GM23338 (cell line): ENCODE data around the gene TRAM2. TPM values are rescaled to one million over a fixed set of nuclear protein-coding genes. Genes with fewer than 3 reads are reported as not detected.

Experiments
- ATAC-seq: fragments of 200-7000 bp; cut with Tn5 transposase; 3 replicates; pipeline ENCODE4 v1.9.1; 2020
- DNase-seq: peaks from one replicate; pipeline ENCODE4 v3.0.0-alpha.2; 2015; ENCODE audit warnings: low spot score
- H2AFZ ChIP-seq: fragments of 200-600 bp; sonication (generic); 2 replicates; pipeline ENCODE4 v1.8.0; 2016; ENCODE audit warnings: antibody characterized with exemption, mild to moderate bottlenecking, moderate library complexity
- H3F3A ChIP-seq: fragments of 200-600 bp; sonication (generic); replicated peaks from 2 replicates; pipeline ENCODE4 v1.8.0; 2017; ENCODE audit warnings: antibody characterized with exemption, mixed run types, low read depth
- H3K27ac ChIP-seq: fragments of 200-600 bp; sonication (generic); 2 replicates; pipeline ENCODE4 v1.6.1; 2016; ENCODE audit warnings: low read depth
- H3K27me3 ChIP-seq: fragments of 200-600 bp; sonication (generic); 2 replicates; pipeline ENCODE4 v1.8.0; 2016; ENCODE audit warnings: mild to moderate bottlenecking, mixed run types, moderate library complexity; ENCODE audit not compliant: insufficient read depth
- H3K36me3 ChIP-seq: fragments of 200-600 bp; sonication (generic); 2 replicates; pipeline ENCODE4 v1.8.0; 2016; ENCODE audit warnings: mild to moderate bottlenecking; ENCODE audit not compliant: insufficient read depth
- H3K4me1 ChIP-seq: fragments of 200-600 bp; sonication (generic); 2 replicates; pipeline ENCODE4 v1.8.0; 2016; ENCODE audit warnings: mild to moderate bottlenecking, moderate library complexity; ENCODE audit not compliant: insufficient read depth
- H3K4me2 ChIP-seq: fragments of 200-600 bp; sonication (generic); 2 replicates; pipeline ENCODE4 v1.7.1; 2017; ENCODE audit warnings: mixed run types
- H3K4me3 ChIP-seq: fragments of 200-600 bp; sonication (generic); 2 replicates; pipeline ENCODE4 v1.6.1; 2016; ENCODE audit warnings: mixed run types
- H3K79me2 ChIP-seq: fragments of 200-600 bp; sonication (generic); replicated peaks from 2 replicates; pipeline ENCODE4 v1.8.0; 2017; ENCODE audit warnings: mild to moderate bottlenecking; ENCODE audit not compliant: insufficient read depth
- H3K9me2 ChIP-seq: fragments of 200-600 bp; sonication (generic); 2 replicates; pipeline ENCODE4 v1.8.0; 2017; ENCODE audit not compliant: insufficient read depth
- H4K20me1 ChIP-seq: fragments of 200-600 bp; sonication (generic); replicated peaks from 2 replicates; pipeline ENCODE4 v1.8.0; 2017; ENCODE audit warnings: mild to moderate bottlenecking; ENCODE audit not compliant: insufficient read depth
- H3K27ac Mint-ChIP-seq: 2 replicates; pipeline ENCODE4 v1.8.0; 2020; ENCODE audit warnings: inconsistent platforms, mild to moderate bottlenecking, moderate library complexity, mixed read lengths
- H3K27me3 Mint-ChIP-seq: 3 replicates; pipeline ENCODE4 v1.8.0; 2022; ENCODE audit warnings: low read depth, mild to moderate bottlenecking, moderate library complexity, mixed read lengths, inconsistent platforms; ENCODE audit not compliant: insufficient read depth, poor library complexity
- H3K36me3 Mint-ChIP-seq: 3 replicates; pipeline ENCODE4 v1.8.0; 2021; ENCODE audit warnings: low read depth, mild to moderate bottlenecking, inconsistent platforms, moderate library complexity, mixed read lengths
- H3K4me1 Mint-ChIP-seq: 3 replicates; pipeline ENCODE4 v1.8.0; 2020; ENCODE audit warnings: mild to moderate bottlenecking, inconsistent platforms, mixed read lengths
- H3K4me3 Mint-ChIP-seq: 3 replicates; pipeline ENCODE4 v1.8.0; 2021; ENCODE audit warnings: moderate library complexity, mild to moderate bottlenecking, inconsistent platforms, mixed read lengths
- H3K9me3 Mint-ChIP-seq: 3 replicates; pipeline ENCODE4 v1.8.0; 2020; ENCODE audit warnings: moderate library complexity, mild to moderate bottlenecking, inconsistent platforms, mixed read lengths
- CREB1 ChIP-seq: fragments of 250-450 bp; sonication (Bioruptor Pico); IDR thresholded peaks from 2 replicates; pipeline ENCODE4 v1.5.0; 2020; ENCODE audit warnings: low read depth, mild to moderate bottlenecking, moderate library complexity
- ETS1 ChIP-seq: IDR thresholded peaks from 2 replicates; pipeline ENCODE4 v1.6.1; 2016; ENCODE audit warnings: antibody characterized with exemption
- EZH2 ChIP-seq: fragments of 200-600 bp; sonication (generic); IDR thresholded peaks from one replicate; pipeline ENCODE4 v1.8.0; 2017; ENCODE audit warnings: antibody characterized with exemption, mild to moderate bottlenecking, low read depth; ENCODE audit not compliant: unreplicated experiment
- EZH2phosphoT487 ChIP-seq: fragments of 200-600 bp; sonication (generic); IDR thresholded peaks from one replicate; pipeline ENCODE4 v1.8.1; 2018; ENCODE audit warnings: antibody characterized with exemption; ENCODE audit not compliant: unreplicated experiment
- JUNB ChIP-seq: IDR thresholded peaks from one replicate; pipeline ENCODE4 v1.6.1; 2016; ENCODE audit warnings: antibody characterized with exemption; ENCODE audit not compliant: unreplicated experiment
- NANOG ChIP-seq: IDR thresholded peaks from 2 replicates; pipeline ENCODE4 v1.6.1; 2016; ENCODE audit warnings: antibody characterized with exemption, borderline replicate concordance
- POLR2AphosphoS5 ChIP-seq: IDR thresholded peaks from 2 replicates; pipeline ENCODE4 v1.6.1; 2016; ENCODE audit warnings: antibody characterized with exemption, low read depth
- STAT1 ChIP-seq: IDR thresholded peaks from one replicate; pipeline ENCODE4 v1.6.1; 2016; ENCODE audit warnings: antibody characterized with exemption; ENCODE audit not compliant: unreplicated experiment
- ZNF114 ChIP-seq: fragments of 250-450 bp; sonication (Bioruptor Pico); IDR thresholded peaks from 2 replicates; pipeline ENCODE4 v1.5.0; 2020; ENCODE audit warnings: mild to moderate bottlenecking, moderate library complexity
- ZNF331 ChIP-seq: fragments of 250-450 bp; sonication (Bioruptor Pico); IDR thresholded peaks from 2 replicates; pipeline ENCODE4 v1.5.0; 2020; ENCODE audit warnings: low read depth, mild to moderate bottlenecking, moderate library complexity
- ZNF462 ChIP-seq: fragments of 250-450 bp; sonication (Bioruptor Pico); IDR thresholded peaks from 2 replicates; pipeline ENCODE4 v1.5.0; 2020; ENCODE audit warnings: mild to moderate bottlenecking, moderate library complexity
- polyA plus RNA-seq: library from polyadenylated mRNA; unstranded; fragments of >200 nt; fragmentation: Nextera tagmentation; extraction: Ambion mirVana; gene quantifications from 2 replicates; pipeline ENCODE4 v1.2.1, GENCODE V29; 2016
- total RNA-seq: library from RNA; depleted of rRNA; stranded (reverse); fragments of >200 nt; shearing (Covaris generic); gene quantifications from 2 replicates; pipeline ENCODE4 v1.2.3, GENCODE V29; 2014
- TF ChIP-seq, protein P1 (sequence below): IDR thresholded peaks from one replicate; pipeline ENCODE4 v1.6.1; 2018; ENCODE audit warnings: antibody characterized with exemption; ENCODE audit not compliant: unreplicated experiment

TRAM2 gene
- total and polyA plus RNA-seq, 2 experiments from 2014 or later: 4.0 to 14.0 TPM

GRCh38 chr6:52582996-52583395 is 6.1 kb upstream of the TRAM2 start:
- no peak for TF ChIP-seq NANOG
- TF ChIP-seq ZNF331 (CRISPR knock-in tag): no peak
- no peak for TF ChIP-seq EZH2phosphoT487
- peaks cover 3% of the 10 kb centered on the region; the same call in 2 of the 3 replicates for H3K4me1 Mint-ChIP-seq
- DNase-seq (no peak), ATAC-seq (no peak)
- no peak overlapping the region for H2AFZ ChIP-seq
- H3K9me2 ChIP-seq: no peaks in the 10 kb centered on the region
- no peak overlapping the region for H3K27ac ChIP-seq
- H3K27me3 Mint-ChIP-seq: peaks cover 4% of the 10 kb centered on the region
- no peak overlapping the region for H3K4me3 Mint-ChIP-seq
- no peak overlapping the region for H3K4me2 ChIP-seq
- H3K27ac Mint-ChIP-seq: no peak overlapping the region
- no peaks in the 10 kb centered on the region for H3K27me3 ChIP-seq
- H4K20me1 ChIP-seq: no peaks in the 10 kb centered on the region
- H3K79me2 ChIP-seq: no peaks in the 10 kb centered on the region
- H3K36me3 ChIP-seq: no peaks in the 10 kb centered on the region
- no peaks in the 10 kb centered on the region for H3K9me3 Mint-ChIP-seq
- H3K4me1 ChIP-seq: peaks cover under 1% of the 10 kb centered on the region; the same call in 1 of the 2 replicates
- H3K36me3 Mint-ChIP-seq: no peaks in the 10 kb centered on the region; the same call in 2 of the 3 replicates
- no peak overlapping the region for H3K4me3 ChIP-seq
- no peaks in the 10 kb centered on the region for H3F3A ChIP-seq

DNA sequence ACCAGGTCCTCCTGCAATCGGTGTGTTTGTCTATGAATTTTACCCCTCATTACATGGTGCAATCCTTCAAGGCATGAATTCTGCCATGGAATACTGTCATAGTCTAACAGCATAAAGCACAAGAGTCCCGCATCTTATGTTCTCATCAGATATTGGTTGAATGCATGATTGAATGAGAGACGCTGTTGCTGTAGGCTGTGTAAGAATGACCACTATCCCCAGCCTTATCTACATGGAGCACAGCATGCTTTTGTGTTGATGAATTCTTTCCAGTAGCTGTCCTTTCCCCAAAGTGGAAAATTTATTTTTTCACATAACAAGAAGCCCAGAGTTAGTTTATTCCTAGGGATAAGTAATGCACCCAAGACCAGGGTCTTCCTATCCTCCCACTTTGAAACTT is 5.6 kb upstream of the TRAM2 start:
- Histone ChIP-seq H3K4me2 (no peak overlapping the region), H3F3A (no peaks in the 10 kb centered on the region), H3K9me2 (no peaks in the 10 kb centered on the region), H3K27ac (no peak overlapping the region), H3K27me3 (no peaks in the 10 kb centered on the region), H4K20me1 (no peaks in the 10 kb centered on the region), H3K4me3 (no peak overlapping the region), H2AFZ (no peak overlapping the region), H3K36me3 (no peaks in the 10 kb centered on the region), H3K4me1 (peaks cover 4% of the 10 kb centered on the region; the same call in 1 of the 2 replicates), H3K79me2 (no peaks in the 10 kb centered on the region)
- Mint-ChIP-seq H3K36me3 (no peaks in the 10 kb centered on the region; the same call in 2 of the 3 replicates), H3K27me3 (peaks cover 4% of the 10 kb centered on the region), H3K4me1 (peaks cover 5% of the 10 kb centered on the region), H3K27ac (no peak overlapping the region), H3K9me3 (no peaks in the 10 kb centered on the region), H3K4me3 (no peak overlapping the region)
- ATAC-seq: no peak
- no peak for DNase-seq
- TF ChIP-seq ETS1: no peak
- no peak for TF ChIP-seq ZNF462 (CRISPR knock-in tag)
- TF ChIP-seq STAT1: no peak
- TF ChIP-seq, protein P1, sequence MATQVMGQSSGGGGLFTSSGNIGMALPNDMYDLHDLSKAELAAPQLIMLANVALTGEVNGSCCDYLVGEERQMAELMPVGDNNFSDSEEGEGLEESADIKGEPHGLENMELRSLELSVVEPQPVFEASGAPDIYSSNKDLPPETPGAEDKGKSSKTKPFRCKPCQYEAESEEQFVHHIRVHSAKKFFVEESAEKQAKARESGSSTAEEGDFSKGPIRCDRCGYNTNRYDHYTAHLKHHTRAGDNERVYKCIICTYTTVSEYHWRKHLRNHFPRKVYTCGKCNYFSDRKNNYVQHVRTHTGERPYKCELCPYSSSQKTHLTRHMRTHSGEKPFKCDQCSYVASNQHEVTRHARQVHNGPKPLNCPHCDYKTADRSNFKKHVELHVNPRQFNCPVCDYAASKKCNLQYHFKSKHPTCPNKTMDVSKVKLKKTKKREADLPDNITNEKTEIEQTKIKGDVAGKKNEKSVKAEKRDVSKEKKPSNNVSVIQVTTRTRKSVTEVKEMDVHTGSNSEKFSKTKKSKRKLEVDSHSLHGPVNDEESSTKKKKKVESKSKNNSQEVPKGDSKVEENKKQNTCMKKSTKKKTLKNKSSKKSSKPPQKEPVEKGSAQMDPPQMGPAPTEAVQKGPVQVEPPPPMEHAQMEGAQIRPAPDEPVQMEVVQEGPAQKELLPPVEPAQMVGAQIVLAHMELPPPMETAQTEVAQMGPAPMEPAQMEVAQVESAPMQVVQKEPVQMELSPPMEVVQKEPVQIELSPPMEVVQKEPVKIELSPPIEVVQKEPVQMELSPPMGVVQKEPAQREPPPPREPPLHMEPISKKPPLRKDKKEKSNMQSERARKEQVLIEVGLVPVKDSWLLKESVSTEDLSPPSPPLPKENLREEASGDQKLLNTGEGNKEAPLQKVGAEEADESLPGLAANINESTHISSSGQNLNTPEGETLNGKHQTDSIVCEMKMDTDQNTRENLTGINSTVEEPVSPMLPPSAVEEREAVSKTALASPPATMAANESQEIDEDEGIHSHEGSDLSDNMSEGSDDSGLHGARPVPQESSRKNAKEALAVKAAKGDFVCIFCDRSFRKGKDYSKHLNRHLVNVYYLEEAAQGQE: no peak
- no peak for TF ChIP-seq EZH2phosphoT487
- TF ChIP-seq ZNF331 (CRISPR knock-in tag): no peak
- no peak for TF ChIP-seq ZNF114 (CRISPR knock-in tag)
- no peak for TF ChIP-seq POLR2AphosphoS5
- TF ChIP-seq CREB1 (CRISPR knock-in tag): no peak
- TF ChIP-seq NANOG: no peak
- TF ChIP-seq JUNB: no peak
- no peak for TF ChIP-seq EZH2
